Endothelial cell of umbilical vein (primary cell): ENCODE results near the gene ARHGAP28. TPM values are rescaled to one million over a fixed set of nuclear protein-coding genes. Genes with fewer than 3 reads are reported as not detected.

ENCODE experiments used
- BruUV-seq: library from RNA; stranded (reverse); fragments of 400-500 nt; replicated peaks from 2 replicates; lab custom pipeline; 2021; lab: Mats Ljungman, UMichigan
- CTCF ChIA-PET: fragments of 300-600, 350-600 bp; sonication (Branson Sonifier 250); formaldehyde crosslinking; loops from one replicate; lab custom pipeline; 2021; ENCODE audit warnings: antibody characterized with exemption, inconsistent platforms; lab: Charles Lee
- POLR2A ChIA-PET: fragments of 300-600, 350-600 bp; sonication (Branson Sonifier 250); formaldehyde crosslinking; loops from one replicate; lab custom pipeline; 2021; ENCODE audit warnings: antibody characterized with exemption, inconsistent platforms; lab: Charles Lee
- DNase-seq: peaks from one replicate; pipeline ENCODE4 v3.0.0-alpha.2; 2011; ENCODE audit warnings: low read depth, low spot score
- FAIRE-seq: peaks from 2 replicates; lab custom pipeline; 2011; peaks lifted over from hg19 to GRCh38; lab: Jason Lieb, UNC
- H2AFZ ChIP-seq: 2 replicates; pipeline ENCODE4 v1.6.0; 2012; ENCODE audit warnings: low read depth, low read length, control low read depth, inconsistent platforms
- H3K27ac ChIP-seq: 2 replicates; pipeline ENCODE4 v1.5.1; 2011; ENCODE audit warnings: low read depth, mild to moderate bottlenecking, control low read depth, low read length, moderate library complexity; ENCODE audit not compliant: insufficient read depth
- H3K27me3 ChIP-seq, 2 experiments: 2 replicates each; pipeline versions ENCODE4 v1.6.0 to v1.6.1; 2011; ENCODE audit warnings: low read length in 2 of 2, mixed read lengths in 1 of 2; ENCODE audit not compliant: control insufficient read depth in 2 of 2, insufficient read depth in 2 of 2
- H3K36me3 ChIP-seq, 2 experiments: 2 replicates in 1 of 2; 3 replicates in 1 of 2; pipeline ENCODE4 v1.5.1; 2011; ENCODE audit warnings: low read length in 2 of 2, mild to moderate bottlenecking in 1 of 2, moderate library complexity in 1 of 2; ENCODE audit not compliant: control insufficient read depth in 2 of 2, insufficient read depth in 2 of 2; ENCODE audit errors: extremely low read depth in 1 of 2
- H3K4me1 ChIP-seq: 3 replicates; pipeline ENCODE4 v1.5.1; 2011; ENCODE audit warnings: mild to moderate bottlenecking, low read length; ENCODE audit not compliant: control insufficient read depth, insufficient read depth; ENCODE audit errors: extremely low read depth
- H3K4me2 ChIP-seq: 2 replicates; pipeline ENCODE4 v1.6.1; 2011; ENCODE audit warnings: low read length, control low read depth, mixed read lengths; ENCODE audit not compliant: insufficient read depth
- H3K4me3 ChIP-seq, 3 experiments: fragments of 200-600 bp in 1 of 3; sonication (generic), shearing (Covaris generic) in 1 of 3; replicated peaks in 1 of 3; 2 replicates each; pipeline ENCODE4 v1.5.1; 2011 to 2016; ENCODE audit warnings: control low read depth in 3 of 3, low read length in 3 of 3, mild to moderate bottlenecking in 2 of 3, inconsistent platforms in 1 of 3, low read depth in 1 of 3, moderate library complexity in 1 of 3; ENCODE audit not compliant: insufficient read depth in 1 of 3
- H3K79me2 ChIP-seq: 2 replicates; pipeline ENCODE4 v1.6.0; 2012; ENCODE audit warnings: low read length, inconsistent platforms; ENCODE audit not compliant: control insufficient read depth, insufficient read depth
- H3K9ac ChIP-seq: replicated peaks from 2 replicates; pipeline ENCODE3; 2011; ENCODE audit warnings: low read length, control low read depth; ENCODE audit not compliant: insufficient read depth; ENCODE audit errors: extremely low read depth
- H3K9me1 ChIP-seq: replicated peaks from 3 replicates; pipeline ENCODE4 v1.6.0; 2011; ENCODE audit warnings: mild to moderate bottlenecking, low read length; ENCODE audit not compliant: control insufficient read depth, insufficient read depth; ENCODE audit errors: extremely low read depth
- H3K9me3 ChIP-seq: replicated peaks from 2 replicates; pipeline ENCODE4 v1.5.1; 2012; ENCODE audit warnings: low read length, inconsistent platforms; ENCODE audit not compliant: control insufficient read depth, insufficient read depth
- H4K20me1 ChIP-seq: replicated peaks from 2 replicates; pipeline ENCODE3; 2011; ENCODE audit warnings: mild to moderate bottlenecking, low read length; ENCODE audit not compliant: control insufficient read depth, insufficient read depth; ENCODE audit errors: extremely low read depth
- CTCF ChIP-seq, 2 donors: IDR thresholded peaks; 1 replicate in 1 of 2; 2 replicates in 1 of 2; pipeline ENCODE4 v1.5.1; 2011; ENCODE audit warnings: low read length in 2 of 2, mild to moderate bottlenecking in 2 of 2, moderate library complexity in 2 of 2, control low read depth in 1 of 2, inconsistent platforms in 1 of 2, low read depth in 1 of 2; ENCODE audit not compliant: insufficient read depth in 1 of 2; ENCODE audit errors: extremely low read depth in 1 of 2
- EZH2 ChIP-seq: IDR thresholded peaks from 2 replicates; pipeline ENCODE4 v1.6.1; 2012; ENCODE audit warnings: borderline replicate concordance, low read depth, mild to moderate bottlenecking, moderate library complexity, low read length, inconsistent platforms; ENCODE audit not compliant: severe bottlenecking
- FOS ChIP-seq: IDR thresholded peaks from 2 replicates; pipeline ENCODE4 v1.6.1; 2011; ENCODE audit warnings: mild to moderate bottlenecking, low read length, moderate library complexity, borderline replicate concordance; ENCODE audit not compliant: insufficient read depth
- GATA2 ChIP-seq: IDR thresholded peaks from 2 replicates; pipeline ENCODE4 v1.7.0; 2011; ENCODE audit warnings: low read depth, mild to moderate bottlenecking, moderate library complexity, mixed read lengths, low read length; ENCODE audit not compliant: insufficient read length, insufficient read depth
- JUN ChIP-seq: IDR thresholded peaks from 2 replicates; pipeline ENCODE4 v1.6.1; 2011; ENCODE audit warnings: borderline replicate concordance, low read depth; ENCODE audit not compliant: insufficient read length, insufficient read depth
- MAX ChIP-seq: IDR thresholded peaks from 2 replicates; pipeline ENCODE4 v1.6.1; 2011; ENCODE audit not compliant: insufficient read depth, insufficient read length
- MYC ChIP-seq: IDR thresholded peaks from one replicate; pipeline ENCODE4 v1.6.1; 2011; ENCODE audit warnings: mild to moderate bottlenecking, low read depth, low read length
- POLR2A ChIP-seq: IDR thresholded peaks from 2 replicates; pipeline ENCODE4 v1.6.1; 2012; ENCODE audit warnings: low read depth, mild to moderate bottlenecking, control low read depth, low read length
- POLR2AphosphoS5 ChIP-seq: IDR thresholded peaks from 2 replicates; pipeline ENCODE4 v1.6.1; 2012; ENCODE audit warnings: low read depth, mild to moderate bottlenecking, control low read depth, low read length, moderate library complexity; ENCODE audit not compliant: insufficient read depth
- dilution Hi-C: fragments of 300-500 bp; cut with MboI; formaldehyde crosslinking; loops from one replicate; pipeline ENCODE4 v1.15.0; 2019; ENCODE audit warnings: low sequenced_read_pairs; ENCODE audit not compliant: extremely low pct_ligation_motif_present
- intact Hi-C: fragments of 100-400 bp; cut with micrococcal nuclease; formaldehyde crosslinking; loops from one replicate; pipeline ENCODE4 v1.10.0; 2022
- polyA plus RNA-seq, 4 experiments: library from polyadenylated mRNA; depleted of rRNA in 3 of 4; stranded (reverse) in 3 of 4; unstranded in 1 of 4; fragments of >200 nt; gene quantifications; 2 replicates each; pipeline versions ENCODE4 v1.2.1 to v1.2.3, GENCODE V29; 2011 to 2012; ENCODE audit warnings: missing spikeins in 1 of 4
- total RNA-seq: library from RNA; stranded (reverse); gene quantifications from 2 replicates; pipeline ENCODE4 v1.2.3, GENCODE V29; 2021

ARHGAP28 gene
- total and polyA plus RNA-seq, 2 donors (not counting 3 experiments of a cell fraction or from before 2014, with no cell fraction given) = 3.8 to 23.4 TPM

DNA sequence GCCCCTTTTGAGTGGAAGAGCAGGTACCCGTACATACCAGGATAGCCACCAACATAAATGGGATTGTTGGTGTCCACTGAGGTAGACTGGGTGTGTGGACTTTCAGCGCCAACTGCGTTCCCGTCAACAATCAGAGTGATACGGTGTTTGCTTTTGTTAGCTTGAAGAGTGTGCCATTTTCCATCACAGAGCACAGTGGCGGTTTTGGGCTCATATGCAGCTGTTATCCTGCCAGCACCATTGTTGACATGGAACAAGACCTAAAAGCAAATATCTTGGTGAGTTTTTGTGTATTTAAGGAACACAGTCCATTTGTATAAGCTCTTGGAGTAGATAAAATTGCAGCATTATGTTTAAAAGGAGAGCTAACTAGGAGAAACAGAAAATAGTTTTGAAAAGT lies 213.6 kb downstream of the ARHGAP28 start:
- TF ChIP-seq MAX (no peak), POLR2AphosphoS5 (no peak), POLR2A (no peak), JUN (no peak), CTCF (IDR thresholded peaks at IDR 0.05; ENCODE audit: extremely low read depth in 1 of 2, insufficient read depth in 1 of 2, low read depth in 1 of 2, low read length in 2 of 2) (no peak), EZH2 (no peak), FOS (no peak), MYC (no peak), GATA2 (no peak)
- Histone ChIP-seq H3K4me2 (no peak overlapping the region), H3K4me3 (no peak overlapping the region), H3K4me1 (no peaks in the 10 kb centered on the region), H3K79me2 (no peaks in the 10 kb centered on the region), H4K20me1 (no peaks in the 10 kb centered on the region), H3K9me1 (no peaks in the 10 kb centered on the region), H3K27ac (no peak overlapping the region), H3K9ac (no peak overlapping the region), H3K27me3 (no peaks in the 10 kb centered on the region), H3K36me3 (no peaks in the 10 kb centered on the region), H2AFZ (no peak overlapping the region), H3K9me3 (no peaks in the 10 kb centered on the region)
- FAIRE-seq = no peak
- intact Hi-C loops (no loop called here), dilution Hi-C loops (no loop called here)
- ChIA-PET CTCF (no interaction called here), POLR2A (no interaction called here)
- BruUV-seq = no TSS peak
- no peak for DNase-seq
